Measurements from ENCODE around the gene SHROOM3.

GRCh38 chr4:76458825-76459224 lies 23.8 kb downstream of the SHROOM3 start:
- no peak for TF ChIP-seq CTCF (IDR thresholded peaks at IDR 0.05 in 8 of 11, conservative IDR thresholded peaks at IDR 0.05 in 3 of 11)
- TF ChIP-seq POLR2A (IDR thresholded peaks at IDR 0.05), result no peak
- TF ChIP-seq POLR2AphosphoS5 (IDR thresholded peaks at IDR 0.05), result no peak
